SK-N-SH treated with all-trans-retinoic acid at 6 μM for 48 hours (cell line): ENCODE results near the gene FKBP2.

Experiments used
- ATAC-seq: fragments of 200-7000 bp; cut with Tn5 transposase; 3 replicates; pipeline ENCODE4 v1.9.1; 2020; ENCODE audit warnings: mild to moderate bottlenecking, moderate library complexity
- ARNTL ChIP-seq: fragments of 450-650 bp; formaldehyde crosslinking; IDR thresholded peaks from 2 replicates; pipeline ENCODE4 v1.5.0; 2020; ENCODE audit warnings: low read depth, mild to moderate bottlenecking, moderate library complexity, borderline replicate concordance
- BACH2 ChIP-seq: fragments of 250-450 bp; sonication (Bioruptor Pico); IDR thresholded peaks from 2 replicates; pipeline ENCODE4 v1.9.0; 2021; ENCODE audit warnings: mild to moderate bottlenecking, borderline replicate concordance
- CSDC2 ChIP-seq: fragments of 250-450 bp; sonication (Bioruptor Pico); IDR thresholded peaks from 2 replicates; pipeline ENCODE4 v1.5.0; 2020; ENCODE audit warnings: mild to moderate bottlenecking, moderate library complexity
- GLIS3 ChIP-seq: fragments of 250-450 bp; sonication (Bioruptor Pico); IDR thresholded peaks from 2 replicates; pipeline ENCODE4 v1.5.0; 2020; ENCODE audit warnings: mild to moderate bottlenecking, moderate library complexity
- ISL1 ChIP-seq: fragments of 250-450 bp; sonication (Bioruptor Pico); IDR thresholded peaks from 2 replicates; pipeline ENCODE4 v2.1.2; 2022; ENCODE audit warnings: mild to moderate bottlenecking, moderate library complexity
- OSR1 ChIP-seq: fragments of 250-450 bp; sonication (Bioruptor Pico); IDR thresholded peaks from 2 replicates; pipeline ENCODE4 v1.8.0; 2022; ENCODE audit warnings: moderate library complexity, mild to moderate bottlenecking, inconsistent platforms
- POU6F1 ChIP-seq: fragments of 250-450 bp; sonication (Bioruptor Pico); IDR thresholded peaks from 2 replicates; pipeline ENCODE4 v1.8.0; 2021; ENCODE audit warnings: low read depth, mild to moderate bottlenecking, moderate library complexity, borderline replicate concordance
- PPARA ChIP-seq: fragments of 250-450 bp; sonication (Bioruptor Pico); IDR thresholded peaks from 2 replicates; pipeline ENCODE4 v1.5.0; 2020; ENCODE audit warnings: mild to moderate bottlenecking, borderline replicate concordance
- TOX ChIP-seq: fragments of 250-450 bp; sonication (Bioruptor Pico); IDR thresholded peaks from 2 replicates; pipeline ENCODE4 v1.8.0; 2021; ENCODE audit warnings: mild to moderate bottlenecking, moderate library complexity, borderline replicate concordance
- ZC3H10 ChIP-seq: fragments of 250-450 bp; sonication (Bioruptor Pico); IDR thresholded peaks from 2 replicates; pipeline ENCODE4 v1.5.1; 2021; ENCODE audit warnings: mild to moderate bottlenecking, moderate library complexity
- ZFP3 ChIP-seq: fragments of 250-450 bp; sonication (Bioruptor Pico); IDR thresholded peaks from 2 replicates; pipeline ENCODE4 v1.5.0; 2020; ENCODE audit warnings: mild to moderate bottlenecking, moderate library complexity
- ZFP30 ChIP-seq: fragments of 450-650 bp; formaldehyde crosslinking; IDR thresholded peaks from 2 replicates; pipeline ENCODE4 v1.5.0; 2022; ENCODE audit warnings: mild to moderate bottlenecking, moderate library complexity
- ZNF565 ChIP-seq: fragments of 450-650 bp; formaldehyde crosslinking; conservative IDR thresholded peaks from 2 replicates; pipeline ENCODE4 v1.5.0; 2020; ENCODE audit warnings: low read depth, mild to moderate bottlenecking, moderate library complexity
- ZNF8 ChIP-seq: fragments of 450-650 bp; formaldehyde crosslinking; IDR thresholded peaks from 2 replicates; pipeline ENCODE4 v1.5.0; 2020; ENCODE audit warnings: mild to moderate bottlenecking, moderate library complexity
- TF ChIP-seq, protein P1 (sequence below): fragments of 250-450 bp; sonication (Bioruptor Pico); IDR thresholded peaks from 2 replicates; pipeline ENCODE4 v1.5.1; 2020; ENCODE audit warnings: low read depth, mild to moderate bottlenecking, moderate library complexity
- TF ChIP-seq, protein P2 (sequence below): fragments of 250-450 bp; sonication (Bioruptor Pico); IDR thresholded peaks from 2 replicates; pipeline ENCODE4 v1.5.1; 2021; ENCODE audit warnings: mild to moderate bottlenecking, moderate library complexity

FKBP2 gene

GRCh38 chr11:64281957-64282770 is 41.3 kb downstream of the FKBP2 start:
- TF ChIP-seq OSR1 (CRISPR knock-in tag) (no peak), TOX (CRISPR knock-in tag) (no peak), ZFP30 (no peak), ZNF565 (CRISPR knock-in tag) (no peak), ZFP3 (CRISPR knock-in tag) (no peak), CSDC2 (CRISPR knock-in tag) (no peak), POU6F1 (CRISPR knock-in tag) (no peak), BACH2 (CRISPR knock-in tag) (no peak), PPARA (CRISPR knock-in tag) (no peak), ISL1 (no peak)
- TF ChIP-seq, protein P1, sequence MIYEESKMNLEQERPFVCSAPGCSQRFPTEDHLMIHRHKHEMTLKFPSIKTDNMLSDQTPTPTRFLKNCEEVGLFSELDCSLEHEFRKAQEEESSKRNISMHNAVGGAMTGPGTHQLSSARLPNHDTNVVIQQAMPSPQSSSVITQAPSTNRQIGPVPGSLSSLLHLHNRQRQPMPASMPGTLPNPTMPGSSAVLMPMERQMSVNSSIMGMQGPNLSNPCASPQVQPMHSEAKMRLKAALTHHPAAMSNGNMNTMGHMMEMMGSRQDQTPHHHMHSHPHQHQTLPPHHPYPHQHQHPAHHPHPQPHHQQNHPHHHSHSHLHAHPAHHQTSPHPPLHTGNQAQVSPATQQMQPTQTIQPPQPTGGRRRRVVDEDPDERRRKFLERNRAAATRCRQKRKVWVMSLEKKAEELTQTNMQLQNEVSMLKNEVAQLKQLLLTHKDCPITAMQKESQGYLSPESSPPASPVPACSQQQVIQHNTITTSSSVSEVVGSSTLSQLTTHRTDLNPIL (CRISPR knock-in tag): no peak
- ATAC-seq: no peak

- no peak for ATAC-seq
- TF ChIP-seq TOX (CRISPR knock-in tag) (no peak), ZC3H10 (CRISPR knock-in tag) (no peak), OSR1 (CRISPR knock-in tag) (no peak), ZNF8 (CRISPR knock-in tag) (no peak), GLIS3 (CRISPR knock-in tag) (no peak), POU6F1 (CRISPR knock-in tag) (no peak), ZFP30 (no peak)
Measured at GRCh38 chr11:64283092-64283491, 42.2 kb downstream of the FKBP2 start.

DNA sequence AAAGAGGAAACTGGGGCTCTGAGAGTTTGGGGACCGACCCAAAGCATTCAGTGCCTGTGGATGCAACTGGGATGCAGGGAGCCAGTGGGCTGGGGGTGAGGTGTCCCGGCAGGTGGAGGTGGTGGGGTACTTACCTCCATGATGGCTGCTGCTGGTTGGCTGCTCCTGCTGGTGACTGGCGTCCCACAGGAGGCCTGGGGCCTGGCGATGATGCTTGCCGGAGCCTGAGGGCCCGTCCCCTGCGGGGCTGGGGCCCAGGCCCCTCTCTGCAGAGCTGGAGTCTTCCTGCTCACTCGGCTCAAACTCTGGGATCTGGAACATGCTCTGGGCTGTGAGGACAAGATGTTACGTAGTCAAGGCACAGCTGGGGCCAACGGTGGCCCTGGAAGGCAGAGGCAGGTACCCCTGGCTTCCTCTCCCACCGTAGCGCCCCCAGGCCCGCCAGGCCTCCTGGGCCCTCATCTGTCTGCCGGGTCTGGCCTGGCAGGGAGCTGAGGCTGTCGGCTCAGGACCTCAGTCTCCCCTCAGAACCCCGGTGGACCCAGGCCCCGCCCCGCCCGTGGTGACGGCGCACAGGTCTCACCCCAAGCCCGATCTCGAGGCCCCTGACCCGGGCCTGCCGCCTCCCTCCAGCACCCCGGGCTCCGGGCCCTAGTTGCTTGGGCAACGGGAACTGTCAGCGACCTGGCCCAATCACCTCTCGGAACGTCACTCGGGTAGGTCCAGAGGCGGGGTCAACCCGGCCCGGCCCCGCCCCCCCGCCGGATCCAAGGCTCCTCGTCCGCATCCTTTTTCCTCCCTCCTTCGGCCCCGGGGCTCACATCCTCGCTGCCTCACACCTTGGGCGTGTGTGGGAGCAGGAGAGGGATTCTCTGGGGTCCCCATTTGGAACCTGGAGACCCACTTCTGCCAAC is 43.4 kb downstream of the FKBP2 start, which contains the start of gene BAD:
Gene BAD, minus strand, starts transcription at position 618 of the 914 bp plus-strand sequence. Its CDS starts 297 bp downstream, at position 321.
- TF ChIP-seq ZNF8 (CRISPR knock-in tag): no peak
- no peak for TF ChIP-seq TOX (CRISPR knock-in tag)
- no peak for TF ChIP-seq POU6F1 (CRISPR knock-in tag)
- TF ChIP-seq, protein P1 (CRISPR knock-in tag): no peak
- TF ChIP-seq, protein P2, sequence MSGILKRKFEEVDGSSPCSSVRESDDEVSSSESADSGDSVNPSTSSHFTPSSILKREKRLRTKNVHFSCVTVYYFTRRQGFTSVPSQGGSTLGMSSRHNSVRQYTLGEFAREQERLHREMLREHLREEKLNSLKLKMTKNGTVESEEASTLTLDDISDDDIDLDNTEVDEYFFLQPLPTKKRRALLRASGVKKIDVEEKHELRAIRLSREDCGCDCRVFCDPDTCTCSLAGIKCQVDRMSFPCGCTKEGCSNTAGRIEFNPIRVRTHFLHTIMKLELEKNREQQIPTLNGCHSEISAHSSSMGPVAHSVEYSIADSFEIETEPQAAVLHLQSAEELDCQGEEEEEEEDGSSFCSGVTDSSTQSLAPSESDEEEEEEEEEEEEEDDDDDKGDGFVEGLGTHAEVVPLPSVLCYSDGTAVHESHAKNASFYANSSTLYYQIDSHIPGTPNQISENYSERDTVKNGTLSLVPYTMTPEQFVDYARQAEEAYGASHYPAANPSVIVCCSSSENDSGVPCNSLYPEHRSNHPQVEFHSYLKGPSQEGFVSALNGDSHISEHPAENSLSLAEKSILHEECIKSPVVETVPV (CRISPR knock-in tag): no peak
- no peak for TF ChIP-seq ARNTL (CRISPR knock-in tag)
- peak; percentile 91 for ATAC-seq
